IMR-90 (cell line): Measurements from ENCODE around the gene PEX26. TPM values are rescaled to one million over a fixed set of nuclear protein-coding genes. Genes with fewer than 3 reads are reported as not detected.

Source experiments
- ATAC-seq: fragments of 200-7000 bp; cut with Tn5 transposase; 2 replicates; pipeline ENCODE4 v1.9.1; 2020; ENCODE audit warnings: low read depth, mild to moderate bottlenecking, moderate library complexity
- BruUV-seq: library from RNA; stranded (reverse); fragments of 400-500 nt; replicated peaks from 2 replicates; lab custom pipeline; 2021; lab: Mats Ljungman, UMichigan
- CTCF ChIA-PET: fragments of 300-600 bp; formaldehyde crosslinking; extraction: SDS; loops from one replicate; lab custom pipeline; 2021; ENCODE audit warnings: antibody characterized with exemption; lab: Yijun Ruan, JAX
- POLR2A ChIA-PET: fragments of 300-600 bp; sonication (Branson Sonifier 250); formaldehyde crosslinking; loops from one replicate; lab custom pipeline; 2022; ENCODE audit warnings: antibody characterized with exemption; ENCODE audit not compliant: unreplicated experiment; lab: Charles Lee
- DNase-seq: peaks from one replicate; pipeline ENCODE4 v3.0.0; 2013
- H2AFZ ChIP-seq: replicated peaks from 2 replicates; pipeline ENCODE3; 2013; ENCODE audit warnings: low read length, mild to moderate bottlenecking; ENCODE audit not compliant: poor library complexity
- H2AK5ac ChIP-seq: 2 replicates; pipeline ENCODE4 v1.6.1; 2013; ENCODE audit warnings: low read depth, low read length, inconsistent platforms
- H2AK9ac ChIP-seq: replicated peaks from 2 replicates; pipeline ENCODE3; 2013; ENCODE audit warnings: mild to moderate bottlenecking, low read depth, low read length, moderate library complexity; ENCODE audit not compliant: poor library complexity
- H2BK120ac ChIP-seq: 2 replicates; pipeline ENCODE4 v1.6.1; 2013; ENCODE audit warnings: low read depth, low read length, inconsistent platforms
- H2BK15ac ChIP-seq: 3 replicates; pipeline ENCODE4 v1.6.1; 2013; ENCODE audit warnings: low read depth, low read length, inconsistent platforms
- H2BK20ac ChIP-seq: 2 replicates; pipeline ENCODE4 v1.6.1; 2013; ENCODE audit warnings: low read depth, mild to moderate bottlenecking, inconsistent platforms, low read length, moderate library complexity
- H2BK5ac ChIP-seq: 2 replicates; pipeline ENCODE4 v1.6.1; 2013; ENCODE audit warnings: mild to moderate bottlenecking, low read depth, low read length, inconsistent platforms; ENCODE audit not compliant: poor library complexity, severe bottlenecking
- H3K14ac ChIP-seq: replicated peaks from 2 replicates; pipeline ENCODE4 v1.6.1; 2013; ENCODE audit warnings: low read depth, low read length, inconsistent platforms
- H3K18ac ChIP-seq: 2 replicates; pipeline ENCODE4 v1.6.1; 2013; ENCODE audit warnings: low read depth, low read length, control low read depth
- H3K23ac ChIP-seq: 2 replicates; pipeline ENCODE4 v1.6.1; 2013; ENCODE audit warnings: low read depth, low read length, inconsistent platforms
- H3K27ac ChIP-seq: 2 replicates; pipeline ENCODE4 v1.5.1; 2013; ENCODE audit warnings: mild to moderate bottlenecking, control low read depth, low read length; ENCODE audit not compliant: insufficient read depth
- H3K27me3 ChIP-seq: 2 replicates; pipeline ENCODE4 v1.6.1; 2013; ENCODE audit warnings: low read length; ENCODE audit not compliant: control insufficient read depth, insufficient read depth
- H3K36me3 ChIP-seq: 2 replicates; pipeline ENCODE4 v1.6.1; 2013; ENCODE audit warnings: low read length, mixed read lengths; ENCODE audit not compliant: control insufficient read depth, insufficient read depth
- H3K4ac ChIP-seq: 2 replicates; pipeline ENCODE4 v1.6.1; 2013; ENCODE audit warnings: low read depth, low read length, inconsistent platforms
- H3K4me1 ChIP-seq: 2 replicates; pipeline ENCODE4 v1.6.1; 2013; ENCODE audit warnings: low read length, mixed read lengths; ENCODE audit not compliant: control insufficient read depth, insufficient read depth
- H3K4me2 ChIP-seq: 2 replicates; pipeline ENCODE4 v1.6.1; 2013; ENCODE audit warnings: low read depth, mild to moderate bottlenecking, control low read depth, low read length, moderate library complexity
- H3K4me3 ChIP-seq: 2 replicates; pipeline ENCODE4 v1.5.1; 2013; ENCODE audit warnings: low read depth, mild to moderate bottlenecking, control low read depth, low read length, moderate library complexity; ENCODE audit not compliant: insufficient read depth
- H3K56ac ChIP-seq: 2 replicates; pipeline ENCODE4 v1.6.1; 2013; ENCODE audit warnings: low read length, inconsistent platforms; ENCODE audit not compliant: insufficient read depth; ENCODE audit errors: extremely low read depth
- H3K79me1 ChIP-seq, 2 experiments: 2 replicates each; pipeline ENCODE4 v1.6.1; 2013; ENCODE audit warnings: low read length in 2 of 2, inconsistent platforms in 1 of 2, low read depth in 1 of 2
- H3K9ac ChIP-seq: 2 replicates; pipeline ENCODE4 v1.6.1; 2013; ENCODE audit warnings: low read depth, low read length, control low read depth
- H3K9me1 ChIP-seq: 2 replicates; pipeline ENCODE4 v1.6.1; 2013; ENCODE audit warnings: low read length, inconsistent platforms; ENCODE audit not compliant: insufficient read depth
- H3K9me3 ChIP-seq: 2 replicates; pipeline ENCODE4 v1.6.1; 2013; ENCODE audit warnings: low read length; ENCODE audit not compliant: control insufficient read depth, insufficient read depth
- H4K20me1 ChIP-seq: 2 replicates; pipeline ENCODE4 v1.6.1; 2013; ENCODE audit warnings: low read length, inconsistent platforms; ENCODE audit not compliant: insufficient read depth
- H4K5ac ChIP-seq: 2 replicates; pipeline ENCODE4 v1.6.1; 2013; ENCODE audit warnings: mild to moderate bottlenecking, low read depth, low read length, control low read depth
- H4K8ac ChIP-seq, 2 experiments: 2 replicates each; pipeline ENCODE4 v1.6.1; 2013; ENCODE audit warnings: low read depth in 2 of 2, low read length in 2 of 2, control low read depth in 1 of 2, inconsistent platforms in 1 of 2
- H4K91ac ChIP-seq: 2 replicates; pipeline ENCODE4 v1.6.1; 2013; ENCODE audit warnings: low read depth, low read length, inconsistent platforms; ENCODE audit not compliant: insufficient read depth
- BHLHE40 ChIP-seq: fragments of 150-350 bp; IDR thresholded peaks from 2 replicates; pipeline ENCODE4 v1.6.1; 2016; ENCODE audit warnings: mild to moderate bottlenecking, low read depth, low read length
- RFX5 ChIP-seq: IDR thresholded peaks from 2 replicates; pipeline ENCODE4 v1.8.0; 2012; ENCODE audit warnings: low read depth, mild to moderate bottlenecking, low read length, moderate library complexity
- WGBS, 2 experiments: methylation state at CpG; one replicate each; pipeline versions ENCODE4 v1.1.5 to v1.1.7; 2013; ENCODE audit warnings: missing lambda C conversion rate in 2 of 2; ENCODE audit not compliant: insufficient read length in 1 of 2; ENCODE audit errors: extremely low coverage in 2 of 2; 5-methylcytosine and 5-hydroxymethylcytosine counted together
- dilution Hi-C: fragments of 300-500 bp; cut with HindIII; formaldehyde crosslinking; loops from one replicate; pipeline ENCODE4 v1.14.3; 2018; ENCODE audit warnings: low sequenced_read_pairs; ENCODE audit not compliant: unreplicated experiment
- in situ Hi-C: fragments of 300-500 bp; cut with MboI; formaldehyde crosslinking; loops from 3 replicates; pipeline ENCODE4 v1.14.3; 2019; ENCODE audit warnings: low sequenced_read_pairs, inconsistent platforms, mixed read lengths
- intact Hi-C: fragments of 100-400 bp; cut with micrococcal nuclease; formaldehyde crosslinking; loops from 2 replicates; pipeline ENCODE4 v1.10.0; 2022
- polyA plus RNA-seq, 3 experiments: library from polyadenylated mRNA; depleted of rRNA; stranded (reverse); fragments of >200 nt; gene quantifications; 2 replicates each; pipeline ENCODE4 v1.2.3, GENCODE V29; 2012; ENCODE audit warnings: low replicate concordance in 1 of 3
- total RNA-seq: library from RNA; depleted of rRNA; stranded (reverse); fragments of >200 nt; gene quantifications from 2 replicates; pipeline ENCODE4 v1.2.3, GENCODE V29; 2012
- TF ChIP-seq, protein P1 (sequence below): conservative IDR thresholded peaks from 2 replicates; pipeline ENCODE4 v1.5.1; 2012; ENCODE audit warnings: mild to moderate bottlenecking, low read depth, low read length, improper control_type of control experiment

The PEX26 gene
- total and polyA plus RNA-seq, 2 of the 4 experiments (the other 2 are of a cell fraction) = 12.2 to 18.5 TPM

DNA sequence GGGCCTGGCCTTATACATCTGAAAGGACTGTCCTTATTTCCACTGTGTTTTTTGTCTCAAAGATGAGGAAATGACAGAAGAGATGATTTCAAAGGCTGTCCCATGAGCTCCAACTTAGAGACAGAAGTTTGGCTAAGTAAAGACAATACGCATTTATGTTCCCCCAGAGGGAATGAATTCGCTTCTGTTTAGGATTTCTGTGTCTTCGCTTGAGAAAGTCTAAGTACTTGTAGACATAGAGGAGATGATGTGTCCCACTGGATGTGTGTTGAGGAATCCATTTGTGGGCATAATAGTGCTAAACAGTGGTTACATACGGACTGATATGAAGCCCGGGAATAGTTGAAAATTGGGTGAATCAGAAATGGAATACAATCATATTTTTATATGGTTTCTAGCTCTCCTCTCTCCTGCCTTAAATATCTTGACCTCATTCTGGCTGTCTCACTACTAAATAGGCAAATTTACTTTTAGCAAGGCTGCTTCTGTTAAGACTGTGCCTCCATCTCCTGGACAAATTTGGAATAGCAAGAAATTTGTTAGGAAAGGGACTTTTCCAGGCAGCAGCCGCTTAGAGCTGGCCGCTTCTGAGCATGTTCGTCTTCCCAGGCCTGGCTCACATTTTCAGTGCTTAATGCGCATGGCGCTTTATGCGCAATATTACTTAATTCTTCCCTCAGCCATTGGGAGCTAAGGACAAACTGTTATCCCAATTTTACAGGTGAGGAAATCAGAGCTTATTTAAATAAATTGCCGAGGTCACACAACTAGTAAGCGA is 1.9 kb upstream of the PEX26 start (continued):
- TF ChIP-seq, protein P1, sequence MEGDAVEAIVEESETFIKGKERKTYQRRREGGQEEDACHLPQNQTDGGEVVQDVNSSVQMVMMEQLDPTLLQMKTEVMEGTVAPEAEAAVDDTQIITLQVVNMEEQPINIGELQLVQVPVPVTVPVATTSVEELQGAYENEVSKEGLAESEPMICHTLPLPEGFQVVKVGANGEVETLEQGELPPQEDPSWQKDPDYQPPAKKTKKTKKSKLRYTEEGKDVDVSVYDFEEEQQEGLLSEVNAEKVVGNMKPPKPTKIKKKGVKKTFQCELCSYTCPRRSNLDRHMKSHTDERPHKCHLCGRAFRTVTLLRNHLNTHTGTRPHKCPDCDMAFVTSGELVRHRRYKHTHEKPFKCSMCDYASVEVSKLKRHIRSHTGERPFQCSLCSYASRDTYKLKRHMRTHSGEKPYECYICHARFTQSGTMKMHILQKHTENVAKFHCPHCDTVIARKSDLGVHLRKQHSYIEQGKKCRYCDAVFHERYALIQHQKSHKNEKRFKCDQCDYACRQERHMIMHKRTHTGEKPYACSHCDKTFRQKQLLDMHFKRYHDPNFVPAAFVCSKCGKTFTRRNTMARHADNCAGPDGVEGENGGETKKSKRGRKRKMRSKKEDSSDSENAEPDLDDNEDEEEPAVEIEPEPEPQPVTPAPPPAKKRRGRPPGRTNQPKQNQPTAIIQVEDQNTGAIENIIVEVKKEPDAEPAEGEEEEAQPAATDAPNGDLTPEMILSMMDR = peak; percentile 97

DNA sequence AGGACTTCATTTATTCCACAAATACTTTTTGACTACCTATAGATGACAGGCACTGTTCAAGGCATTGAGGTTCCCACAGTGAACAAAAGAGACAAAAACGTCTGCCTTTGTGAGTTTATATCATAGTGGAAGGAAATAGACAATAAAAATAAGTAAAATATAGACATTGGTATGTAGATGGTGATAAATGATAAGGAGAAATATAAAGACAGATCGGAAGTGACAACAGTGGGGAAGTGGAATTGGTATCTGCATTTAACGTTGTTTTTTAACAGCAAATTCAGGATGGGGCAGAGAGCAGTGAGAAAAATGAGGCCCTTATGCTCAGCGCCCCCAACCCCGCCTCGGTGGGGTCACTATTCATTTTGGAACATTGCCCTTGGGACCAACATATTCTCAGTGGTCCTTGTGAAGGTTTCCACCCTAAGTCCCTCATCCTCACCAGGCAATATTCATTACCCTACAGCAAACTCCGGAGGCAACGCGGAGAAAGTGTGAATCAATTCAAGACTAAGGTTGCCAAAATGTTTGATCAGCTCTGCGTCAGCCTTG is 627 bp upstream of the PEX26 start:
- intact Hi-C loops = loop anchor here (2.0 to 10.0 kb wide), 5 partner anchors 52 to 1002 kb away; partner anchors contain the start of gene MICAL3
- peak overlapping the region; percentile 73 for H3K18ac ChIP-seq
- in situ Hi-C loops = no loop called here

More for the DNA sequence above, 627 bp upstream of the PEX26 start:
- Histone ChIP-seq H3K27me3 (no peaks in the 10 kb centered on the region), H3K4me1 (peaks cover 2% of the 10 kb centered on the region), H4K91ac (peak overlapping the region; percentile 73), H2BK20ac (no peak overlapping the region), H3K14ac (peak overlapping the region; percentile 98), H3K4ac (peak overlapping the region; percentile 92), H2AK5ac (peak overlapping the region; percentile 81), H3K4me3 (peak overlapping the region; percentile 71), H3K9ac (peak overlapping the region; percentile 99), H2BK120ac (peak overlapping the region; percentile 73), H2AFZ (peak overlapping the region; percentile 93), H4K20me1 (no peaks in the 10 kb centered on the region), H4K8ac (peak overlapping the region; percentile 82 to 97), H3K36me3 (peaks cover 10% of the 10 kb centered on the region), H3K4me2 (peak overlapping the region; percentile 97), H2AK9ac (peak overlapping the region; percentile 93), H2BK5ac (peak overlapping the region; percentile 72), H3K27ac (peak overlapping the region; percentile 92), H3K56ac (peak overlapping the region; percentile 90), H4K5ac (peak overlapping the region; percentile 99), H3K9me3 (no peaks in the 10 kb centered on the region), H3K23ac (peak overlapping the region; percentile 94), H2BK15ac (no peak overlapping the region; the same call in 2 of the 3 replicates), H3K79me1 (peaks cover 19 to 37% of the 10 kb centered on the region in 2 experiments; a peak in 3 of 4 replicates), H3K9me1 (no peaks in the 10 kb centered on the region)
- 35 to 100% methylated on average over 1 to 5 of the region's 10 CpGs for WGBS, 2 experiments
- no TSS peak for BruUV-seq
- DNase-seq = no peak
- no peak for ATAC-seq
- TF ChIP-seq BHLHE40 (no peak), RFX5 (no peak)
- dilution Hi-C loops = no loop called here
- POLR2A ChIA-PET = interaction anchor here (0.8 kb wide), 1 partner anchor 231 kb away, joined by 4 read pairs; no protein-coding TSS in a partner anchor
- CTCF ChIA-PET = interaction anchor here (1.1 to 3.1 kb wide), 6 partner anchors 45 to 333 kb away, joined by 3 to 22 read pairs (median 10); no protein-coding TSS in a partner anchor
